Gastrocnemius medialis (tissue), 4 donors: ENCODE measurements around the gene CUX1. TPM values are rescaled to one million over a fixed set of nuclear protein-coding genes. Genes with fewer than 3 reads are reported as not detected.

Experiments
- ATAC-seq, 2 donors: fragments of 150-250 bp; one replicate each; pipeline ENCODE4 v1.9.1; 2016
- DNase-seq, 2 donors: peaks; one replicate each; pipeline ENCODE4 v3.0.0-alpha.2; 2019
- H3K27ac ChIP-seq, 4 donors: fragments of 200-600 bp; sonication (generic); 1 replicate in 1 of 4; 2 replicates in 3 of 4; pipeline ENCODE4 v1.5.1; 2016 to 2018; ENCODE audit warnings: mild to moderate bottlenecking in 2 of 4, moderate library complexity in 1 of 4
- H3K27me3 ChIP-seq, 3 donors: fragments of 200-600 bp; sonication (generic) in 2 of 3; 1 replicate in 1 of 3; 2 replicates in 2 of 3; pipeline versions ENCODE4 v1.5.1 to v1.6.0; 2016 to 2019; ENCODE audit warnings: mild to moderate bottlenecking in 1 of 3, moderate library complexity in 1 of 3
- H3K36me3 ChIP-seq, 2 donors: fragments of 200-600 bp; sonication (generic) in 1 of 2; one replicate each; pipeline ENCODE4 v1.5.1; 2017 to 2018
- H3K4me1 ChIP-seq, 2 donors: fragments of 200-600 bp; sonication (generic) in 1 of 2; one replicate each; pipeline ENCODE4 v1.5.1; 2016 to 2017; ENCODE audit warnings: mild to moderate bottlenecking in 2 of 2
- H3K4me3 ChIP-seq, 4 donors: fragments of 200-600 bp; sonication (generic) in 3 of 4; 1 replicate in 1 of 4; 2 replicates in 3 of 4; pipeline ENCODE4 v1.5.1; 2016 to 2019; ENCODE audit warnings: mild to moderate bottlenecking in 2 of 4
- H3K9me3 ChIP-seq, 3 donors: fragments of 200-600 bp; sonication (generic) in 2 of 3; 1 replicate in 1 of 3; 2 replicates in 2 of 3; pipeline ENCODE4 v1.5.1; 2016 to 2019
- CTCF ChIP-seq, 5 experiments: fragments of 450-650 bp in 3 of 5; fragments of 200-600 bp in 2 of 5; sonication (generic) in 2 of 5; IDR thresholded peaks in 4 of 5; conservative IDR thresholded peaks in 1 of 5; 1 replicate in 4 of 5; 2 replicates in 1 of 5; pipeline ENCODE4 v1.5.1; 2016 to 2019; ENCODE audit warnings: antibody characterized with exemption in 5 of 5, mild to moderate bottlenecking in 3 of 5, moderate library complexity in 3 of 5
- POLR2A ChIP-seq, 2 donors: fragments of 450-650 bp; IDR thresholded peaks; one replicate each; pipeline ENCODE4 v1.6.1; 2017; ENCODE audit warnings: antibody characterized with exemption in 2 of 2, mild to moderate bottlenecking in 2 of 2, moderate library complexity in 2 of 2
- in situ Hi-C, 4 donors: fragments of 200-750 bp; cut with MboI; loops; one replicate each; pipeline versions ENCODE4 v1.15.0 to v1.8.0; 2017; ENCODE audit warnings: low sequenced_read_pairs in 4 of 4
- intact Hi-C: fragments of 100-400 bp; cut with DNase I; formaldehyde crosslinking; loops from one replicate; pipeline ENCODE4 v1.15.1; 2023; ENCODE audit warnings: low total_unique reads
- total RNA-seq, 4 donors: library from RNA; depleted of rRNA; stranded (reverse); fragments of >200 nt; gene quantifications; one replicate each; pipeline versions ENCODE4 v1.1.0 to v1.2.3, GENCODE V29; 2016

Gene CUX1
- total RNA-seq, 4 donors from 2014 or later, result 44.1 to 57.9 (median 54.9) TPM

- peaks cover 27% of the 10 kb centered on the region in 2 donors for H3K4me1 ChIP-seq
- ATAC-seq (no peak), DNase-seq (no peak)
- H3K4me3 ChIP-seq, result peak overlapping the region in 1 of 4 donors; percentile 88
- no peaks in the 10 kb centered on the region for H3K9me3 ChIP-seq
- peak overlapping the region in 3 of 4 donors; percentile 83 to 94 (median 87) for H3K27ac ChIP-seq
- no peaks in the 10 kb centered on the region for H3K36me3 ChIP-seq
- intact Hi-C loops (no loop called here), in situ Hi-C loops (loop anchor here (5.0 kb wide), 1 partner anchor 107 kb away; no protein-coding TSS in a partner anchor)
- TF ChIP-seq CTCF (IDR thresholded peaks at IDR 0.05 in 4 of 5, conservative IDR thresholded peaks at IDR 0.05 in 1 of 5), result no peak
- no peak for TF ChIP-seq POLR2A (IDR thresholded peaks at IDR 0.05)
- no peaks in the 10 kb centered on the region for H3K27me3 ChIP-seq
Observed at GRCh38 chr7:102284891-102285539, 467.6 kb downstream of the CUX1 start.

- Histone ChIP-seq H3K4me3 (peak overlapping the region; percentile 85 to 98 (median 90)), H3K27ac (peak overlapping the region; percentile 83 to 94 (median 90)), H3K9me3 (no peaks in the 10 kb centered on the region), H3K36me3 (no peaks in the 10 kb centered on the region), H3K27me3 (no peaks in the 10 kb centered on the region), H3K4me1 (peaks cover 27% of the 10 kb centered on the region in 2 donors)
- TF ChIP-seq POLR2A (IDR thresholded peaks at IDR 0.05), result no peak
- no peak for TF ChIP-seq CTCF (IDR thresholded peaks at IDR 0.05 in 4 of 5, conservative IDR thresholded peaks at IDR 0.05 in 1 of 5)
- in situ Hi-C loops (no loop called here), intact Hi-C loops (loop anchor here (1.0 to 2.0 kb wide), 2 partner anchors 21 to 78 kb away; no protein-coding TSS in a partner anchor)
- DNase-seq (no peak), ATAC-seq (no peak)
Observed at GRCh38 chr7:102285540-102286236, 468.3 kb downstream of the CUX1 start.

GRCh38 chr7:102286237-102287110 is 469.0 kb downstream of the CUX1 start, which contains the start of gene SH2B2:
SH2B2 (plus strand) TSS chr7:102286868; CDS start chr7:102300551, 13,683 bp downstream.
- no peaks in the 10 kb centered on the region for H3K36me3 ChIP-seq

More at GRCh38 chr7:102286237-102287110, 469.0 kb downstream of the CUX1 start, which contains the start of gene SH2B2:
- ATAC-seq (peak; percentile 64 to 73), DNase-seq (peak; percentile 48 to 71)
- peak within 1 kb of the TSS; percentile 83 to 94 (median 90) for H3K27ac ChIP-seq
- intact Hi-C loops, result loop anchor here (1.0 to 2.0 kb wide), 2 partner anchors 20 to 77 kb away; no protein-coding TSS in a partner anchor
- in situ Hi-C loops, result no loop called here
- no peaks in the 10 kb centered on the region for H3K9me3 ChIP-seq
- no peaks in the 10 kb centered on the region for H3K27me3 ChIP-seq
- peak; percentile 68 to 85 for TF ChIP-seq POLR2A (IDR thresholded peaks at IDR 0.05)
- peak in 1 of 5 experiments; percentile 18 for TF ChIP-seq CTCF (IDR thresholded peaks at IDR 0.05 in 4 of 5, conservative IDR thresholded peaks at IDR 0.05 in 1 of 5)
- peaks cover 27 to 30% of the 10 kb centered on the region in 2 donors for H3K4me1 ChIP-seq
- peak within 1 kb of the TSS; percentile 88 to 98 (median 90) for H3K4me3 ChIP-seq
